WI38 (cell line): ENCODE data around the gene TSPAN9.

ENCODE experiments used
- H3K4me3 ChIP-seq: 2 replicates; pipeline ENCODE4 v1.5.1; 2011; ENCODE audit warnings: low read depth, mild to moderate bottlenecking, control low read depth, low read length
- CTCF ChIP-seq: IDR thresholded peaks from 2 replicates; pipeline ENCODE4 v1.5.1; 2012; ENCODE audit warnings: low read depth, mild to moderate bottlenecking, control low read depth, low read length

The TSPAN9 gene

GRCh38 chr12:3076730-3077571 is at the start of gene TSPAN9:
TSS of gene TSPAN9 (plus strand) at chr12:3077379. CDS start at chr12:3201194, 123,815 bp downstream.
- no peak for TF ChIP-seq CTCF
- H3K4me3 ChIP-seq: peak within 1 kb of the TSS; percentile 76

GRCh38 chr12:3028108-3028507 is 49.1 kb upstream of the TSPAN9 start:
- no peak overlapping the region for H3K4me3 ChIP-seq
- TF ChIP-seq CTCF: no peak

- H3K4me3 ChIP-seq: no peak overlapping the region
- no peak for TF ChIP-seq CTCF
Measured at GRCh38 chr12:3030821-3031429, 46.3 kb upstream of the TSPAN9 start.

- H3K4me3 ChIP-seq: no peak overlapping the region
- TF ChIP-seq CTCF: no peak
Measured at GRCh38 chr12:3032161-3032560, 45.0 kb upstream of the TSPAN9 start.

GRCh38 chr12:3032770-3033538 is 44.2 kb upstream of the TSPAN9 start:
- TF ChIP-seq CTCF: no peak
- H3K4me3 ChIP-seq: no peak overlapping the region

GRCh38 chr12:3033539-3033867 is 43.7 kb upstream of the TSPAN9 start:
- H3K4me3 ChIP-seq: no peak overlapping the region
- TF ChIP-seq CTCF: no peak
